ENCODE results near the gene FOCAD.

Gene FOCAD

DNA sequence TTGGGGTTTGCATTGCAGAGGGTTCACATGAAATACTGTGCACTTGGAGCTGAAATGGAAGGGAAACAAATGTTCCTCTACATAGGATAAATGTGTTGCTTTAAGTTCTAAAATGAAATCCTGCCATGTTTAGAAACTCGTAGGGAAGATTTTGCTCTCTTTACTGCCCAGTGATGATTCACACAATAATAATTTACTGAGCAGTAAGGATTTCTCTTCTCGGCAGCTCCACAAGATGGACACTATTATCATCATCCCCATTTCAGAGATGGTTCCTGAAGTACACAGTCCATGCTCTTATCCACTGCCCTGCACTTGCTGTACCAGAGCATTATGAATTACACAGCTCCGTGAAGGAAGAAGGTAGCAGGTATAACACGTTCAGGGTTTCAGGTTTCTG is 343.2 kb downstream of the FOCAD start:
- DNase-seq = no peak

DNA sequence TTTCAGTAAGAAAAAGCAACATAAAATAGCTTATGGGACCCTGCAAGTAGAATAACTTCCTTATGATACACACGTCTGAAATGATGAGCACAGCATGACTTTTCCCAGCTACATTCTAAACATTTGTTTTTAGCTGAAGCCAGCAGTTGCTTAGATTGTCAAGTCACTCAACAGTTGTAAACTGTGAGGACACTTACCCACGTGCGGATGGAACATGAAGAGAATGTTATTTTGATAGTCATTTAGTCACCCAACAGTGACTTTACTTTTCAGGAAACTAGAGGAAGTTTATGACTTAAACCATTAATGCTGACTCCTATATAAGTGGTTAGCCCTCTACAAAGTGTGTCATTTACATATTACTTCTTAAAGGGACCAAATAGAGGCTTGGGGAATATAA is 344.4 kb downstream of the FOCAD start:
- no peak for DNase-seq

DNA sequence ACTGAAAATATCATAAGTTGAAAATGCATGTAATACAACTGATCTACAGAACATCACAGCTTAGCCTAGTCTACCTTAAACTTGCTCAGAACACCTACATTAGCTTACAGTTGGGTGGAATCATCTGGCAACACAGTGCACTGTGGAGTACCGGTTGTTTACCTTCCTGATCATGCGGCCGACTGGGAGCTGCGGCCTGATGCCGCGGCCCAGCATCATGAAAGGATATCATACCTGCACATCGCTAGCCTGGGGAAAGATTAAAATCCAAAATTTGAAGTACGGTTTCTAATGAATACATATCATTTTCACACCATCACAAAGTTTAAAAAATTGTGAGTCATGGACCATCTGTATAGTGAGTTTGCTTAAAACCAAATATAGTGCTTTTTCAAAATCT is 345.6 kb downstream of the FOCAD start:
- no peak for DNase-seq

DNA sequence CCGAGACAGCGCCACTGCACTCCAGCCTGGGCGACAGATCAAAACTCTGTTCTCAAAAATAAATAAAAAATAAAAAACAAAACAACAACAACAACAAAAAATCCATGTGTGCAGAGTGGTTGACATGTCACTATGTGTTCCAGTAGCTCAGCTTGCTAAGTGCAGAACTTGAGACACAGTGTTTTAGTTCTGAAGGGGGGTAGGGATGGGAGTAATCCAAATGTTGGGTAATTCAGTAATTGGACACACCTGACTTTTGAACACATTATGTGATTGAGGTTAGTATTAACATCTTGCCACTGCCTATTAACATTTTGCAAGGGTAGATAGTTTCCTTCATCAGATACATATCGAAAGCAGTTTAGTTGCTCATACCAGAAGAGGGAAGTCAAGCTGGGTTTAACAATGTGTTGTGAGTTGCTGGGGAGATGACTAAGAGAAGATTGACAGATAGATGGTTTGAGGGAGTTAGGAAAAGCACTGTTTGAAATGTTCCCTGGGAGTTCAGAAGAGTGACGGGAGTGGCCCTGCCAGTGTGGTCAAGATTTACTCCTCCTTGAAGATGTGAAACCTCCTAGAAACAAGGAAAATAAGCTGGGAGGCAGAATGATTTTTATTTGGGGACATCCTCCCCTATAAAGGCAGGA is 346.5 kb downstream of the FOCAD start:
- no peak for DNase-seq

DNA sequence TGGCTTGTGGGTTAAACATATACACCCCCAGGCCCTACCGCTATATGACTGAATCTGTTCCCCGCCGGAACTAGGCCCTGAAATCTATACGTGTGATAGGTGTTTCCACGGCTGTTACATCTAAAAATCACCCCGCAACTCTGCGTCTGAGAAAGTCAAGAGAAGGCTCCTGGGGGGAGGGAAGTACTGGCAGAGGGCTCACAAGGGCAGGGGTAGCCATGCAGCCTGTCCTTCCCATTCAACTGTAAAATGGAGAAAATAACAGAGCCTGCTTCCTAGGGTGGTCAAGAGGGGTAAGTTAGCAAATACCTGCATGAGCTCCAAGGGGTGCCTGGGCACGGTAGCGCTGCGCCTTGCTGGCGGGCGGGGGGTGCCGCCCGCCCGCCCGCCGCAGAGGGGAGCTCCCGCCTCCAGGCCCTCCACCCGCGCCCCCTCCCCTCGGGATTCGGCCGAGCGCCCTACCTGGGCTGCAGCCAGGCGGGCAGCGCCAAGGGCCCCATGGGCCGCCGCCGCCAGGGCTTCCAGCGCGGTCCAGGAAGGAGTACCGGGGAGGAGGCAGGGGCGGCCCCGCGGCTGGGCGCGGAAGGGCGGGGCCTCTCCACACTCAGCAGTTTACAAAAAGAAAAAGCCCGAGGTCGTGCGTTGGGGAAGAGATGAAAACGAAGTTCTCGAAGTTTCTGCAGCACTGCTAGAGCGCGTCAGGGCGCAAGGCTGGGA is 347.2 kb downstream of the FOCAD start, which contains the start of gene HACD4:
TSS of gene HACD4 (minus strand) at position 550 of the 717 bp plus-strand sequence. CDS start at position 500, 50 bp downstream.
- no peak for DNase-seq

DNA sequence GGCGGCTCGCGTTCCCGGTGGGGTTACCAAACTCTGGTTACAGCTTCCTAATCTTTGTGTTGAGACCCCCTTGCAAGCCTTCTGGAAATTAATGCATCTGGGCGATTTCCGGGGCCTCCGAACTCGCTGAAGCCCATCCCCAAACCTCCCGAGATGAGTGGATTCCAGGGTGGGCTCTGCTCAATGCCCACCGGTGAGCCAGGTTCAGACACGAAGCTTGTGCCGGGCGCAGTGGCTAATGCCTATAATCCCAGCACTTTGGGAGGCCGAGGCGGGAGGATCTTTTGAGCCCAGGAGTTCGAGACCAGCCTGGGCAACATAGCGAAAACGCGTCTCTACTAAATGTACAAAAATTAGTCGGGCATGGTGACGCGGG is 347.7 kb downstream of the FOCAD start:
- DNase-seq = no peak

DNA sequence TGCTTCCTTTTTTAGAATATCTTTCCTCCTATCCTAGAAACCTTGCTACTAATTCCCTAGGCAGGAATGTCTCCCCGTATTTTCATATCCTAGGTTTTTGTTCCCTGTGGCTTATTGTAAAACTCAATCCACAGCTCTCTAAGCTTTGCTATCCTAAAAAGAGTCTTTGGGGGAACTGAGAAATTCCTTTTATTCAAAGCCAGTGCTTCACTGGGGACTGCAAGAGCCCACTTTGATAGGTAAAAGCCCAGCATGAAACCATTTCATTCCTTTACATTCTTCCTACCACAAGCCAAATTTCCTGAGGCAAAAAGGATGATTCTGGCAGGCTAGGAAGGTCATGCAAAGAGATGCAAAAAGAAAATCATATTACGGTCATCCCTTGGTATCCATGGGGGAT is 353.2 kb downstream of the FOCAD start:
- no peak for DNase-seq

DNA sequence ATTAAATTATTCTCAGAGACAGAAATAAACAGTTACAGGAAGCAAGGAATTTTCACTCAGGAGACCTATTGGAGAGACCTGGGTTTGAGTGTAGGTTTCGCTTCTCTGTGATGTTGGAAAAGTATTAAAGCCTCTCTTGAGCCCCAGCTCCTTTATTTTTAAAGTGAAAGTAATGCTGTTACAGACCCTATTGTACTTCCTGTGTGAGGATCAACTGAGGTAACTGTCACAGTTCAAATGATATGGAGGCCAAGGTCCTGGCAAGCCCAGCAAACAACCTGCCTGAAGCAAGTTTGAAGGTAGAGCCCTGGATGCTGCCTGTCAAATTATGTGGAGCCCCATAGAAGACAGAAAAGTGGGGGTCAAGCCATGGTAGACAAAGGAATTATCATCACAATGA is 355.2 kb downstream of the FOCAD start:
- DNase-seq = no peak

DNA sequence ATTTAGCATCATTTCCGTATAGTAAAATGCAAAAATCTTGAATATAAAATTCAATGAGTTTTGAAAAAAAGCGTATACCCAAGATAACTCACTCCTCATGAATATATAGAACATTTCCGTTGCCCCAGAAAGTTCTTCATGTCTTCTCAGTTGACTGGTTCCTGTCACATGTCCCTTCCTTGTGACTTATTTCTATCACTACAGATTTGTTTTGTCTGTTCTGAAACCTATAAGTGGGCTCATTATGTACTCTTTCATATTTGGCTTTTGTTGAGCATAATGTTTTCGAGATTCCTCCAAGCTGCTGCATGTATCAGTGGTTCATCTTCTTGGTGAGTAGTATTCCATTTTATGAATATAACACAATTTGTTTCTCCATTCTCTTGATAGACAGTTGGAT is 358.4 kb downstream of the FOCAD start:
- no peak for DNase-seq

DNA sequence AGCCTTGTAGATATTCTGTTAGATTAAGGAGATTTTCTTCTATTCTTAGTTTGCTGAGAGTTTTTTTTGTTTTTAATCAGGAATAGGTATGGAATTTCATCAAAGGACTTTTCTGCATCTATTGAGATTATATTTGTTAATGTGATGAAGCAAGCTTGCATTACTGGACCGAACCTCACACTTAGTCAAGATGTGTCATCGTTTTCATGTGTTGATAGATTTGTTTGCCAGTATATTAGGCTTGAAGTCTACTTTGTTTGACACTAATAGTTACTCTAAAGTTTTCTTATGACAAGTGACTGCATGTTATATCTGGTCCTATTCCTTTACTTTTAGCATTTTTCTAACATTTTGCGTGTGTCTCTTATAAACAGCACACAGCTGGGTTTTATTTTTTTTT is 359.8 kb downstream of the FOCAD start:
- DNase-seq = no peak

All from NCI-H2081 treated with DMSO at 0.1 percent for 48 hours (cell line).